Dermis blood vessel endothelial cell (primary cell): Measurements from ENCODE around the gene RGS6. TPM values are rescaled to one million over a fixed set of nuclear protein-coding genes. Genes with fewer than 3 reads are reported as not detected.

Experiments
- DNase-seq: peaks from one replicate; pipeline ENCODE4 v3.0.0; 2010
- total RNA-seq: library from RNA; depleted of rRNA; stranded (reverse); fragments of >200 nt; gene quantifications from 2 replicates; pipeline ENCODE4 v1.2.3, GENCODE V29; 2014

RGS6 gene
- total RNA-seq, 1 donor from 2014 or later, result not detected

DNA sequence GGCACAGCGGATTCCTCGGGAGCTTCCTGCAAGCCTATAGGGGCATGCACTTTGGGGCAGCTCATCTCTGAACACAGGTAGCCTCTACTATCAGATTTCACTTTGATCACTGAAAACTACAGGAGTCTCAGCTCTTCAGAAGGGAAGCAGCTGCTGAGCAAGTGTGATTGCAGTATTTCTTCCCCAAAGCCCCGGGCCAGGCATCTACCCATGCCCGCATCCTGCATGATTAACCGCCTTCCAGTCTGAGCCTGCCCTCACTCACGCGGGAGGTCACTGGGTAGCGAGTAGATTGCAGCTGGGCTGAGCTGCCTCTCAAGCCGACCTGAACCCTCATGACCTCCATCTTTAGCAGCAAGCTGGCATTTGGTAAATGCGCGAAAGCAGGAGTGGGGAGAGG is 627.0 kb downstream of the RGS6 start:
- DNase-seq, result peak; percentile 69

DNA sequence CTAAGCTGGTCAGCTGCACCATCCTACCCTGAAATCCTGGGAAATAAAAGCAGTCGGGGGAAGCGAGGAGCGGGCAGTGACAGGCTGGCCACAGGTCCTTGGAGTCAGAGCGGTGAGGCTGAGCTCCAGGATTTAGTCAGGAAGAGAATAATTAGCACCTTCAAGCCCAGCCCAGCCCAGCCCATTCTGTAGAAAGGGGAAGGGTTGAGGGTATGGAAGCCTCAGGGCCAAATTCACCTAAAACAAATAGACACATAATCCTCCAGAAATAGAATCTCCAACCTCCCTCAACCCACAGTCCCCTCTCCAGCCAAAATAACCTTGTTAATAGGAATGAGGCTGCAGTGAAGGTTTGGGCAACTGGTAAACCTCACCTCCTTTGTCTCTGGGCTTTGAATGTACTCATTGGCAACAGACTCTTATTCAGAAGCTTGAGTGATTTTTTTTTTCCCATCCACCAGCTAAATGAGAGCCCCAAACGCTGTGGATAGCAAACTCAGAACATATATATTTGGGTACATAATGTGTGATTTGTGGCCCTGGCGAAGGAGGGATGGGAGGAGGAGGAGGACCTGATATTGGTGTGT is 627.5 kb downstream of the RGS6 start:
- DNase-seq, result peak; percentile 6

GRCh38 chr14:72560331-72560730 is 628.1 kb downstream of the RGS6 start:
- DNase-seq, result peak; percentile 30

GRCh38 chr14:72560889-72561493 is 628.8 kb downstream of the RGS6 start:
- DNase-seq, result no peak

DNA sequence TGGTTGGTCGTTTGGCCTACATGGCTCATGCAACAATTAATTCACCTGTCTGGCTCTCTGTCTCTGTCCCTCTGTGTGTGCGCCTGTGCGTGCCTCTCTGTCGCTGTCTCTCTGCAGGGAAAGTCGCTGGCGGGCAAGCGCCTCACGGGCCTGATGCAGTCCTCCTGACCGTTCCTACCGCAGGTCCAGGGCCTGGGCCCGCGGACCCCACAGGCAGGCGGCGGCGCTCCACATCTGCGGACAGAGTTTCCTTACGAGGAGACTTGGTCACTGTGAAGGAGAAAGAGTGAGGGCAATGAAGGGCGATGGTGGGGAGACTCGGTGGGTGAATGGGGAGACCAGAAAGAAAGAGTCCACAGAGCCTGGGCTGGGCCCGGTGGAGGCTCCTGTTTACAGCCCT is 630.1 kb downstream of the RGS6 start:
- no peak for DNase-seq

DNA sequence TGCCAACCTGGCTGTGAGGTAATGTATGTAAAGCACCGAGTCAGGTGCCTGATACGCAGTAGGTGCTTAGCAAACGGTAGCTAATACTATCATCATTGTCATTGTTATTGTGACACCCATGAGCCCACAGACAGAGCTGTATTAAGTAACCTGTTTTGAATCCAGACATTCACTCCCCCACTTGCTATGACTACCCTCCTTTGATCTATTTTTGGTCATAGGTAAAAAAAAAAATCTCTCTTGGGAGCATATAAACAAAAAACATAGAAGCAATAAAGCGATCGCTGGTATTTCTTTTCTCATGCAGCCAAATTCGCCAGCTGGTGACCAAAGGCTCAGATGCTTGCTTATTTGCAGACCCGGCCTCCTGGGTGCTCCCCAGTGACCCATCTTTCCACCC is 631.4 kb downstream of the RGS6 start:
- no peak for DNase-seq

DNA sequence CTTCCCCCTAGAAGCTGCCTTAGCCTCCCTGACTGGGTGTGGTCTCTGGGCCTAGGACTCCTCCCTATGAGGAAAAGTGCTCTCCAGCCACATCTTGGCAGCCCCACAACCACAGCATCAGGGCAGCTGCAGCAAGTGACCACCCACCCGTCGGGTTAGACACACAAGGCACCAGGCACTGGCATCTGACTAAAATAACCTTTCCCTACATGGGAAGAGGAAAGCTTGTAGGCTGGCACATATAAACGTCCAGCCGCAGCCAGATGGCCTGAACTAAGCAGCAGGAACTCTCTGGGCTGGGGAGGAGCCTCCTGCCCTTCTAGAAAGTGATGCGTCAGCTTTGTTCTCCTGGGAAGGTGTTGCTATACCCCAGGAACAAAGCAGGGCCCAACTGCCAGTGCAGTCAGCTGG is 632.9 kb downstream of the RGS6 start:
- no peak for DNase-seq

DNA sequence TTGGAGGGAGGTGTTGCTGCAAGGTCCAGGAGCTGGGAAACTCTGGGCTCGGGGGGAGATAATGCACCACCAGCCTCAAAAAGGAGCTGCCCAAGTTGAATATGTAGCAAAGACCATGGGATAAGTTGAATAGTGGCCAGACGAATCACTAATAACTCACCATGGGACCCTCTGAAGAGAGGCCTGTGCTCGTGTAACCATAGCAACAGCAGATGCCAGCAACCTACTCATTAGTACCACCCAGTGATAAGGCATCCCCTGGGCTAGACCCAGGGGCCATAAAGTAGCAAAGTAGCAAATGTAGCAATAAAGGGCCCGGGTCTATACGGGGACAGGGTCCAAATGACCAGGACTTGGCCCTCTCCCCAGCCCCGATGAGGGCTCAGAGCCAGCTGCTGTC is 633.7 kb downstream of the RGS6 start:
- no peak for DNase-seq

GRCh38 chr14:72567226-72567625 is 635.0 kb downstream of the RGS6 start:
- no peak for DNase-seq

DNA sequence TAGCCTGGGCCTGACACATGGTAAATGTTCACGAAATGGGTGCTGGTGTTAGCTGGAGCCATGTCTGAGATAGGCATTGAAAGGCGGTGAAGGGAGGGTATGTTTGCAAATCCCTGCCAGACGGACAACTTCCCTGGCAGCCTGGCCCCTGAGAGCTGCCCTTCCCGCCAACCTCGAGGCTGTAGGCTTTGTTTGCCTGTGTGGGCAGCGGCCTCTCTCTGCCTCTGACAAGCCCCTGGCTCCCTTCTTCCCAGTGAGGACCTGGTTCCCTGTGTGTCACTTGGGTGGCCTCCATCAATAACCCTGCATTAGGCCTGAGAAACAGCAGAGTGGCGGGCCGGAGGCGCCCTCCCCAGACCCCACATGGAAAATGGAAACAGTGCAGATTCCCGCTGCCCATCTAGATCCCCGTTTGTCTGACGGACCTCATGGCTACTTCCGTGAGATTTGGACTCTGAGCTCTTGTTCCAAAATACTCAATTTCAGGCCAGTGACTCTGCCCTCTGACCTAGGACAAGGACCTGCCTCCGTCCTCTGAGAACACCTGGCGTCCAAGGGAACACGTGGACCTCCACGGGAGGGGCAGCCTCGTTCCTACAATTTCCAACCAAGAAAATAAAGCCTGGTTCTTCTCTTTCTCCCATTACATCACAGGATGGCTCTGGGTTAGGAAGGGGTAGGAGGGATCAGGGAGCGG is 636.2 kb downstream of the RGS6 start:
- DNase-seq, result no peak

DNA sequence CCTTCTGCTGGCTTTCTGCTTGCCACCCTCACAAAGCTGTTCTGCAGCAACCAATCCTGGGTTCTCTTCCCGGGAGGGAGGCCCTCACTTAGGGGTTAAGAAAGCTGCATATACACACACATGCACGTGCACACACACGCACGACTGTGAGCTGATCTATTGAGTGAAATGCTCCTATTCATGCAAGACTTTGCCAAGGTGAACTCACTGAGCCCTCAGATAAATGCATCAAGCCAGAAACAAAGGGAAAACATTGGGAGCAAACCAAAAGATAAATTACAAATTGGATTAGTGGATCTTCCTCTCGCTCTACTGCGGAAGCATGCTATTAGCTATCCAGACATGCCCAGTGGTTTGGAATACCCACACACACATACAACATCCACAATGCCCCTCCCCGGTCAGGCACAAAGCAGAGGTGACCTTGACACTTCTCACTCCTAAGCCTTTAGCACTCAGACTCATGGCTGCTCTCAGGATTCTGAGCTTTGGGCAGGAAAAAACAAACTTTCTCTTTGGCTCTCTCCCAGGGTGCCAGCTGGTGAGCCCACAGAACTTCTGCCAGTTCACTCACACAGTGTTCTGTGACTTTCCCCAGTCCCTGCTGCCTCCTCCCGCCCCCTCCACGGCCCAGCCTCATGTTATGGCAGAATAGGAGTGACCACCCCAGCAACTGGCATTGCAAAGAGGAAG is 641.6 kb downstream of the RGS6 start:
- DNase-seq, result peak; percentile 28

- no peak for DNase-seq
Observed at GRCh38 chr14:72574715-72575114, 642.5 kb downstream of the RGS6 start.

- DNase-seq, result no peak
Observed at GRCh38 chr14:72576258-72576657, 644.0 kb downstream of the RGS6 start.

DNA sequence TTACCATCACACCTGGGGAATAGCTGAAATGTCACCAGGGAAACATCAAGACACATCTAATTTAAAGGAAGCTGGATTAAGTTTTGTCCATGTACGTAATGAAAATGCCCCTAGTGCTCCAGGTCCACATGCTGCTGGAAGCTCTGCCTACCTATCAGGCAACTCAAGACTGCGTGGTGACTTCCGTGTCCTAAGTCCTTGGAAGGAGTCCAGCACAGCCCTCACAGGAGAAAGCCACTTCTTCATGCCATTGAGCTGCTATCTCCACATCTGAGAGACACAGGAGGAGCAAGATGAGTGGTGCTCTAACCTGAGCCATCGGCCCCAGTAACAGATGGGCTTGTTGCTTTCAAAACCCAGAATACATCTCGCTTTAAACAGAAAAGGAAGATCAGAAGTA is 645.3 kb downstream of the RGS6 start:
- DNase-seq, result no peak

DNA sequence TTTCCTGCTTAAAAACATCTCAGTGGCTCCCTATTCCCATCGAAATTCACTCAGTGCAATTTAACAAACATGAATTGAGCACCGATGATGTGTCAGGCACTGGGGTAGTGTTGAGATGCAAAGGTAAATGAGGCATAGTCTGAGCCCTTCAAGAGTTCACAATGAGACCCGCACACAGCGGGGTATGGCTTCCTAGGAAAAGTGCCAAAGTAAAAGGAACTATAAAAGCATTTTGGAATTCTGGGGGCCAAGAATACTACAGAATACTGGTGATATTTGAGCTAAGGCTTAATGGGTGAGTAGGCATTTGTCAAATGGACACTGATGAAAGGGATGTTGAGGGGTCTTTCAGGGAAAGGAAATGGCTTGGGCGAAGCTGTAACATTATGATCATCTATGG is 646.3 kb downstream of the RGS6 start:
- no peak for DNase-seq

GRCh38 chr14:72582582-72582981 is 650.4 kb downstream of the RGS6 start:
- no peak for DNase-seq

- no peak for DNase-seq
Observed at GRCh38 chr14:72583316-72584272, 651.4 kb downstream of the RGS6 start.

DNA sequence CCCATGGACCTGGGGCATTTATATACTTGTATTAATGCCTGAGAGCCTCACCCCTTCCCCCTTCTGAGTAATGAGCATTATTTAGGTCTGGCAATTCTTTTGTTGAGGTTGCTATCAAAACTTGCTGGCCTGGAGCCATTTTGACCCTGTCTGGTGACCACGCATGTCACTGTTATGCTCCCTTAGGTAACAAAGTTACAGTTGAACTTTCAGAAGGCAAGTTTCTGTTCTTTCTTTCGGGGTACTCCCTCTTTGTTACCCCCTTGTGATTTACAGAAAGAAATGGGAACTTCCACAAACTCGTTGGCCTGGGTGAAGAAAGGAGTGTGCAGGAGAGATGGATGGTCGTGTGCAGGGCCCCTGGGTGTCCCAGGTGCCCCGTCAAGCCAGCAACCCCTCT is 656.3 kb downstream of the RGS6 start:
- no peak for DNase-seq

DNA sequence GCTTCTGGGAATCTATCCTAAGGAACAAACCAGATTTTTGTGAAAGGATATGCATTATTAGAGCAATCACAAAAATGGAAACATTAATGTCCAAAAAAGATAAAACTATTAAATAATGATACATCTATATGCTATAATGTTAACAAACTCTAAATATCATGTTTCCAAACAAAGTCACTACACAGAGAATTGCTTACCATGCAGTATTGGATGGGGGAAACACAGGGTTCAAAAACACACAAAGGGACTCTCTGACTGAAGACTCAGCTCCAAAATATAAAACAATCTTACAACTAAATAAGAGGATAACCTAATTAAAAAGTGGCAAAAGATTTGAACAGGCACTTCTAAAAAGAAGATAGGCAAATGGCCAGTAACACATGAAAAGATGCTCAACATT is 657.4 kb downstream of the RGS6 start:
- no peak for DNase-seq

DNA sequence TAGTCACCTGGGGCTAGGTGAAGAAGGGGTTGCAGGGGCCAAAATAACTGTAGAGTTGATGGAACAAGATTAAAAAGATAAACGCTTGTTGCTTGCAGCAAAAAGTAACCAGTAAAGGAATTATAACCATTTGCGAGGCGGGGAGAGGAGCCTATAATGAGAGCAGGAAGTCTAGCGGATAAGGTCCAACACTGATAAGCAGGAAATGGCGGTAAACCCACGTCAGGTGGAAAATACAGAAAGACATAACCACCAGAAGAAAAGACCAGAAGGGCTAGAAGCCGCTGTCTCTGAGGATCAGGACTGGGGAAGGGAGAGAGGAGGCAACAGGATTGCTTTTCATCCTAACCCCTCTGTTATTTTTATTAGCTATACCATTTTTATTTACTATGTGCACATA is 658.3 kb downstream of the RGS6 start:
- peak; percentile 55 for DNase-seq

GRCh38 chr14:72591391-72591790 is 659.2 kb downstream of the RGS6 start:
- no peak for DNase-seq

DNA sequence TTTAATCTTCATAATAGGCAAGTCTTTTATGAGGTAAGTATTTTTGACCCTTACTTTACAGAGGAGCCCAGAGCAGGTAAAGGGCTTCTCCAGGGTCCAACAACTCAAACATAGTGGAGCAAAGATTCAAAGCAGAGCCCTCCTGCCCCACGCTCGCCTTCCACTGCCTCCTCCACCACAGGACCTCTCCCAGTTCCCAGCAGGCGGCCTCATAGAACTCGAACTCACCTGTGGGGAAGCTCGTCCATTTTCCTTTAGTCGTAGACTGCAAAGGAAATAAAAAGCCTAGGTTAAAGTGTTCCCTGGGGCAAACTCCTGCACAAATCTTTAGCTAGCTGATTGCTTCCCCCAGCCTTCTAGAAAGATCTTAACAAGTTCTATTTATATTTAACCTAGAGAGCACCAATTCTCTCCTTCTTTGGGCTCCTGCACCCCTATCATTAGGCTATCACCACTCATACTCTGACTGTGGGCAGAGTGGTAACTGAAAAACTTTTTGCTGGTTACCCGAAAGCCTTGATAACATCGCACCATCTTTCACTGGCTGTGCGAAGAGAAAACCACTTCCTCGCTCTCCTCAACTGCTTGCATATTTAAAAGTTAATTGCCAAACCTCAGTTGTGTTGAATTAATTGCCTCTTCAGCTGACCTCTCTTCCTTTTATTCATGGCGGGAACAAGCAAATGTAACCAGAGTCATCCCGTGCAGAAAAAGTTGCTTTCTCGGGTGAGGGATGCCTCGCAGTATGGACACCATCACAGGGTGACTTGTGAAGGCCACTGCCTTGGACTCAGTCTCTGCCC is 662.1 kb downstream of the RGS6 start:
- DNase-seq, result no peak
